ENCODE measurements around the gene CXCL17. TPM values are rescaled to one million over a fixed set of nuclear protein-coding genes. Genes with fewer than 3 reads are reported as not detected.

CXCL17 gene
- total RNA-seq, 5 donors from 2014 or later (not counting 1 experiment from before 2014, with no cell fraction given) = not detected

DNA sequence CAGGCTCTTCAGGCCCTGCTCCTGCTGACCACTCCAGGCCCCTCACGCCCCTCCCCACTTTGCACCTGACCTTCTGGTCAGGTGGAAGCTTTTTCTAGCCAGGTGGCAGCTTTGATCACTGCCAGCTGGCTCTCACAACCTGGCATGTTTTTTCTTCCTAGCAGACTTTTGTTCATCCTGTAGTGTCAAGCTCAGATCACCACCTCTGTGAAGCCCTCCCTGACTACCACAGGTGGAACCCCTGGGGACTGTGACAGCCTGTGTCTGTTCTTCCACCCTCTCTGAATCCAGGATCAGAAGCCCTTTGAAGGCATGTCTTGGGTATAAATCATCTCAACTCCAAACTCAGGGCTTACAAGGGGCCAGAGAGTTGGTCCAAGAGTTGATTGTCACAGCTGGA is 42.3 kb downstream of the CXCL17 start:
- ATAC-seq (replicated peaks in 1 of 4) (no peak), DNase-seq (no peak)
- Histone ChIP-seq H3K27me3 (replicated peaks in 1 of 2; ENCODE audit: control insufficient read depth in 2 of 2, extremely low read depth in 1 of 2, insufficient read depth in 2 of 2, low read length in 1 of 2) (peaks cover 0 to 6% of the 10 kb centered on the region in 2 experiments), H3K4me3 (ENCODE audit: control insufficient read depth in 1 of 2, extremely low read depth in 1 of 2, low read length in 1 of 2) (no peak overlapping the region), H3K36me3 (ENCODE audit: control insufficient read depth in 2 of 2, extremely low read depth in 1 of 2, insufficient read depth in 1 of 2, low read length in 1 of 2) (peaks cover 0 to 6% of the 10 kb centered on the region in 2 donors), H3K4me1 (ENCODE audit: control insufficient read depth in 1 of 2, extremely low read depth in 1 of 2, insufficient read depth in 2 of 2, low read length in 2 of 2) (peaks cover 0 to 40% of the 10 kb centered on the region in 2 experiments), H3K27ac (ENCODE audit: low read length) (no peak overlapping the region), H3K9me3 (no peaks in the 10 kb centered on the region)
- CTCF ChIA-PET = interaction anchor here in 1 of 2 donors (0.5 to 1.7 kb wide), 3 partner anchors 12 to 267 kb away, joined by 3 to 4 read pairs (median 4); no protein-coding TSS in a partner anchor
- Mint-ChIP-seq H3K36me3 (no peaks in the 10 kb centered on the region), H3K27ac (peak overlapping the region in 1 of 2 donors; percentile 71), H3K4me1 (peaks cover 42 to 51% (median 51%) of the 10 kb centered on the region in 3 donors), H3K27me3 (no peaks in the 10 kb centered on the region), H3K9me3 (no peaks in the 10 kb centered on the region), H3K4me3 (peak overlapping the region; percentile 21 to 83 (median 75))
- 88% methylated on average over 1 of the region's 1 CpG for WGBS (ENCODE audit: insufficient coverage)
- POLR2A ChIA-PET = interaction anchor here in 1 of 2 donors (0.6 kb wide), 1 partner anchor 269 kb away, joined by 3 read pairs; no protein-coding TSS in a partner anchor

DNA sequence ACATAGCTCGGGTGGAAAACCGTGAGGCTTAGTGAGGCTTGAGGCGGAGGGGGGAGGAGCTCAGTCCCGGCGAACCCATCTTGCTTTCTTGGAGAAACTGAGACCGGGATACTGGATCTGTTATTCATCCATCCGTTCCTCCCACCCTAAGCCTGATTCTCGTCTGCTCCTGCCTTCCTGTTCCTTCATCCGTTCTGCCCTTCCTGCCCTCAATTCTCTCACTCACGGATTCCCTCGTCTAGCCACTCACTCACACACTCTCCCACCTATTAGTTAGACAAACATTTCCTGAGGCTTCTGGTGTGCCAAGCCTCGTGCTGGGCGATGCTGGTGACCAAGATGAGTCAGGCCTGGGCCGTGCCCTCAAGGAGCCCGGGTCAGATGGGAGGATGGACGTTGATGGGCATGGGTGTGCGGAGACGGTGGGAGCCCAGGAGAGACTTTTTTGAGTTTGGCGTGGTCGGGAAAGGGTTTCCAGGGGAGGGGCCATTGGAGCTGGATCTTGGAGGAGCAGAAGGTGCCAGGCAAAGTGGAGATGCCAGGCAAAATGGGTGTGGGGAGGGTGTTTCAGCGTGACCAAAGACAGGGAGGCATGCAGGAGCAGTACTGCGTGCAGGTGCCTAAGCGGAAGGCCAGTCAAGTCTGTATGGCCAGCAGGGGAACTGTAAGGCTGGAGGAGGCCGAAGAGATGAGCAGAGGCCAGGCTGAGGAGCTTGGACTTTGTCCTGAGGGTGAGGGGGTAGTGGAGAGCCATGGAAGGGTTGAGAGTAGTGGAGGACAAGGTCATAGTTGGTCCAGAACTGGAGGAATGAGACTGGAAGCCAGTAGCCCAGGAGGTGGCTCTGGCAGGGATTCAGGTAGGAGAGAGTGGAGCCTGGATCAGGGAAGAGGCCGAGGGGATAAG is 45.2 kb downstream of the CXCL17 start:
- Mint-ChIP-seq H3K4me3 (peak overlapping the region; percentile 87 to 93 (median 88)), H3K36me3 (no peaks in the 10 kb centered on the region), H3K27ac (peak overlapping the region; percentile 90 to 92), H3K27me3 (no peaks in the 10 kb centered on the region), H3K9me3 (no peaks in the 10 kb centered on the region), H3K4me1 (peaks cover 39 to 51% (median 48%) of the 10 kb centered on the region in 3 donors)
- H3K4me1 ChIP-seq (ENCODE audit: control insufficient read depth in 1 of 2, extremely low read depth in 1 of 2, insufficient read depth in 2 of 2, low read length in 2 of 2) = peaks cover 0 to 38% of the 10 kb centered on the region in 2 experiments
- POLR2A ChIA-PET = interaction anchor here (0.6 kb wide), 2 partner anchors 111 to 1796 kb away, joined by 3 read pairs; no protein-coding TSS in a partner anchor
- H3K36me3 ChIP-seq (ENCODE audit: control insufficient read depth in 2 of 2, extremely low read depth in 1 of 2, insufficient read depth in 1 of 2, low read length in 1 of 2) = no peaks in the 10 kb centered on the region
- 42% methylated on average over 17 of the region's 25 CpGs for WGBS (ENCODE audit: insufficient coverage)
- no peaks in the 10 kb centered on the region for H3K9me3 ChIP-seq
- DNase-seq = no peak
- CTCF ChIA-PET = interaction anchor here (0.6 to 1.1 kb wide), 4 partner anchors 13 to 41 kb away, joined by 3 to 5 read pairs (median 3); no protein-coding TSS in a partner anchor
- peak in 1 of 4 experiments; percentile 1 for ATAC-seq (replicated peaks in 1 of 4)
- H3K4me3 ChIP-seq (ENCODE audit: control insufficient read depth in 1 of 2, extremely low read depth in 1 of 2, low read length in 1 of 2) = peak overlapping the region; percentile 76 to 91
- peak overlapping the region; percentile 70 for H3K27ac ChIP-seq (ENCODE audit: low read length)
- peaks cover 0 to 6% of the 10 kb centered on the region in 2 experiments for H3K27me3 ChIP-seq (replicated peaks in 1 of 2; ENCODE audit: control insufficient read depth in 2 of 2, extremely low read depth in 1 of 2, insufficient read depth in 2 of 2, low read length in 1 of 2)

DNA sequence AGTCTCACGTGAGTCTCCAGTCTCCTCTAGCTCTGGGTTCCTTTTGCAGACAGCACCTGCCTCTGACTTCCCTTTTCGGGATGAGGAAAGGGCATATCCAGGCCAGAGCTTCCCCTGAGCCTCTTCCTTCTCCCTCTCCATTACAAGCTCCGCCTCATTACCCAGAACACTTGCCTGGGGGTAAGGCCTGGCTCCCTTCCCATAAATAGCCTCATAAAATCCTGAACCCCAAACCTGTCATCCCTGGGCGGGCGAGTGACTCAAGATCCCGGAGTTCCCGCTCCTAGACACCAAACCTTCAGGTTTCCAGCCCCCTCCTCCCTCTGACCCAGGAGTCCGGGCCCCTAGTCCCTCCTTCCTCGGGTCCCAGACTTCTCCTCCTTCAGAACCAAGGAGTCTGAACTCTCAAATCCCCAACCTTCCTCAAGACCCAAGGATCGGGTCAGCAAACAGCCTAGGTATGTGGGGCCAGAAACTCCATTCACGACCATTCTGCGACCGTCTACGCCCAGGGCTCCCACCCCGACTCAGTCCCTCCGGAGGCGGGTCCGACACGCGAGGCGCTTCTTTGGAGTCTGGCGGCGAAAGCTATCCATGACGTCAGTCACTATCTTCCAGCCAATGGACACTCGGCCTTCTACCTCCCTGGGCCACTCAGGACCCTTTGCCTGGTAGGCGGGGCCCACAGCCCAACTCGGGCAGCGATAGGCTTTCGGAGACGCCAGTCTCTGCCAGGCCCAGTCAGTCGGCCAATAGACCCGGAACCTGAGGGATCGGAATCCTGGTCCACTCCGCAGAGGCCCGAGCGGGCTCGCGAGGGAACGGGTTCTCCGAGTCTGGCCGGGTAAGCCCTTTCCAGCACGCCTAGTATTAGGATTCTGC is 46.1 kb downstream of the CXCL17 start:
- H3K4me1 Mint-ChIP-seq = peaks cover 33 to 43% (median 40%) of the 10 kb centered on the region in 3 donors
- ATAC-seq (replicated peaks in 1 of 4) = peak; percentile 91 to 93 (median 92)
- ChIA-PET CTCF (interaction anchor here (0.6 to 1.2 kb wide), 5 partner anchors 12 to 42 kb away, joined by 3 to 5 read pairs (median 3); no protein-coding TSS in a partner anchor), POLR2A (interaction anchor here (0.6 kb wide), 2 partner anchors 112 to 1795 kb away, joined by 3 read pairs; no protein-coding TSS in a partner anchor)
- WGBS (ENCODE audit: insufficient coverage) = 13% methylated on average over 38 of the region's 42 CpGs
- peaks cover 0 to 9% of the 10 kb centered on the region in 2 experiments for H3K27me3 ChIP-seq (replicated peaks in 1 of 2; ENCODE audit: control insufficient read depth in 2 of 2, extremely low read depth in 1 of 2, insufficient read depth in 2 of 2, low read length in 1 of 2)
- no peaks in the 10 kb centered on the region for H3K9me3 ChIP-seq
- no peaks in the 10 kb centered on the region for H3K9me3 Mint-ChIP-seq
- peaks cover 0 to 31% of the 10 kb centered on the region in 2 experiments for H3K4me1 ChIP-seq (ENCODE audit: control insufficient read depth in 1 of 2, extremely low read depth in 1 of 2, insufficient read depth in 2 of 2, low read length in 2 of 2)
- peak overlapping the region; percentile 76 to 91 for H3K4me3 ChIP-seq (ENCODE audit: control insufficient read depth in 1 of 2, extremely low read depth in 1 of 2, low read length in 1 of 2)
- peaks cover 5 to 6% of the 10 kb centered on the region in 2 donors for H3K27me3 Mint-ChIP-seq
- peak overlapping the region; percentile 87 to 93 (median 88) for H3K4me3 Mint-ChIP-seq
- DNase-seq = peak; percentile 79 to 95 (median 86)
- peak overlapping the region; percentile 90 to 92 for H3K27ac Mint-ChIP-seq
- no peaks in the 10 kb centered on the region for H3K36me3 ChIP-seq (ENCODE audit: control insufficient read depth in 2 of 2, extremely low read depth in 1 of 2, insufficient read depth in 1 of 2, low read length in 1 of 2)
- H3K36me3 Mint-ChIP-seq = no peaks in the 10 kb centered on the region
- H3K27ac ChIP-seq (ENCODE audit: low read length) = peak overlapping the region; percentile 70

DNA sequence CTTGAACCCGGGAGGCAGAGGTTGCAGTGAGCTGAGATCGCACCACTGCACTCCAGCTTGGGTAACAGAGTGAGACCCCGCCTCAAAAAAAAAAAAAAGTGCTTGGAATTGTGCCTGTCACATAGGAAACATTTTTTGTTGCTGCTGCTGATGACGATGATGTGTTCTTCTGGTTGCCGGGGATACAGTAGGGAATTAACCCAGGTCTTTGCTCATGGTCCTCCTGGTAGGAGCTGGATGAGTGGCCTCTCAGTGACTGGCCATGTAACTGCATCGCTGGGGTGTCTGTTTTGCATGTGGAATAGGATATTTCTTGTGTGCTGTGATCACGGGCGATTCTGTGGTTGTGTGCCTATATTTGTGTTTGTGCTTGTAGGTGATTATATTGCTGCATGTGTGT is 48.0 kb downstream of the CXCL17 start:
- Mint-ChIP-seq H3K27ac (no peak overlapping the region), H3K9me3 (no peaks in the 10 kb centered on the region), H3K27me3 (peaks cover 15 to 17% of the 10 kb centered on the region in 2 donors), H3K4me1 (peaks cover 23 to 29% (median 24%) of the 10 kb centered on the region in 3 donors), H3K36me3 (no peaks in the 10 kb centered on the region), H3K4me3 (peak overlapping the region in 1 of 3 donors; percentile 17)
- DNase-seq = no peak
- H3K27ac ChIP-seq (ENCODE audit: low read length) = no peak overlapping the region
- no peak overlapping the region for H3K4me3 ChIP-seq (ENCODE audit: control insufficient read depth in 1 of 2, extremely low read depth in 1 of 2, low read length in 1 of 2)
- H3K9me3 ChIP-seq = no peaks in the 10 kb centered on the region
- no peak for ATAC-seq (replicated peaks in 1 of 4)
- H3K36me3 ChIP-seq (ENCODE audit: control insufficient read depth in 2 of 2, extremely low read depth in 1 of 2, insufficient read depth in 1 of 2, low read length in 1 of 2) = no peaks in the 10 kb centered on the region
- H3K4me1 ChIP-seq (ENCODE audit: control insufficient read depth in 1 of 2, extremely low read depth in 1 of 2, insufficient read depth in 2 of 2, low read length in 2 of 2) = peaks cover 0 to 21% of the 10 kb centered on the region in 2 experiments
- WGBS (ENCODE audit: insufficient coverage) = 98% methylated on average over 7 of the region's 8 CpGs
- CTCF ChIA-PET = no interaction called here
- POLR2A ChIA-PET = no interaction called here
- H3K27me3 ChIP-seq (replicated peaks in 1 of 2; ENCODE audit: control insufficient read depth in 2 of 2, extremely low read depth in 1 of 2, insufficient read depth in 2 of 2, low read length in 1 of 2) = peaks cover 0 to 22% of the 10 kb centered on the region in 2 experiments

DNA sequence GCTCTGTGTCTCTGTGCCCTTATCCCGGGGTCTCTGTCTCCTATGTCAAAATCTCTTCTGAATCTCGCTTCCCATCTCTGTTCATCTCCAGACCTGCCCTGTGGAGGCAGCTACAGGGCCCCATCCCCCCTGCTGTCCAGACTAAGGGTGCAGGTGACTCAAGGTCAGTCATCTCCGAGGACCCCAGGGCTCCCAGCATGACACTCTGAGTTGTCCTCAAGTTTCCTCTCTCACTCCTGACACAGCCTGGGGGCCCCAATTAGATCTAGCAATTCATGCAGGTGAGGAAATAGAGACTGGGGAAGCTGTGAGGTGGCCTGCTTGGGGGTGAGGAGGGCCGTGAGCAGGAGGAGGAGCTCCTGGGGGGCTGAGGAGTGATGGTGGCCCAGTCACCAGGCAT is 50.6 kb downstream of the CXCL17 start:
- Mint-ChIP-seq H3K9me3 (no peaks in the 10 kb centered on the region), H3K27ac (no peak overlapping the region), H3K36me3 (no peaks in the 10 kb centered on the region), H3K4me1 (peaks cover 9 to 12% (median 10%) of the 10 kb centered on the region in 3 donors), H3K4me3 (no peak overlapping the region), H3K27me3 (peaks cover 22 to 28% of the 10 kb centered on the region in 2 donors)
- no peak overlapping the region for H3K27ac ChIP-seq (ENCODE audit: low read length)
- ChIA-PET POLR2A (no interaction called here), CTCF (no interaction called here)
- no peak for DNase-seq
- H3K4me1 ChIP-seq (ENCODE audit: control insufficient read depth in 1 of 2, extremely low read depth in 1 of 2, insufficient read depth in 2 of 2, low read length in 2 of 2) = peaks cover 0 to 12% of the 10 kb centered on the region in 2 experiments
- WGBS (ENCODE audit: insufficient coverage) = no CpG with 5 or more reads among the region's 4 CpGs
- H3K36me3 ChIP-seq (ENCODE audit: control insufficient read depth in 2 of 2, extremely low read depth in 1 of 2, insufficient read depth in 1 of 2, low read length in 1 of 2) = no peaks in the 10 kb centered on the region
- H3K4me3 ChIP-seq (ENCODE audit: control insufficient read depth in 1 of 2, extremely low read depth in 1 of 2, low read length in 1 of 2) = no peak overlapping the region
- ATAC-seq (replicated peaks in 1 of 4) = no peak
- H3K27me3 ChIP-seq (replicated peaks in 1 of 2; ENCODE audit: control insufficient read depth in 2 of 2, extremely low read depth in 1 of 2, insufficient read depth in 2 of 2, low read length in 1 of 2) = peaks cover 0 to 39% of the 10 kb centered on the region in 2 experiments
- no peaks in the 10 kb centered on the region for H3K9me3 ChIP-seq

Data from T-cell (primary cell).